ENCODE results near the gene TMEM44.

DNA sequence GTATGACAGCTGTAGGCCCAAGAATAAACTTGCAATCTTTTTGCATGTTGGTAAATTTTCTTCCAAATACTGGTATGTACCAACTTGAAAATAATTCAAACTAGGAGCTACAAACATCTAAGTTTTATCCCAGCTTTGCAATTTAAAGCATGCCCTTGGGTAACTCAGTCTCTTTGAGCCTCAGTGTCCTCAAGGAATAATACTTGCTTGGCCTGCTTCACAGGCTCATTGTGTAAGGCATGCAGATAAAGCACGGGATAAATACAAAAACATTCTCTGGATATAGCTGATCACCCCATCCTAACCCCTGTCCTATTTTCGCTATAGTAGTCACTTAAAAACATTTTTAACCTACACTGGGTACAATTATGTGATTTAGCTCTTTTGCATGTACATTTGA, 9.6 kb upstream of the TMEM44 start:
- TF ChIP-seq, protein P1, sequence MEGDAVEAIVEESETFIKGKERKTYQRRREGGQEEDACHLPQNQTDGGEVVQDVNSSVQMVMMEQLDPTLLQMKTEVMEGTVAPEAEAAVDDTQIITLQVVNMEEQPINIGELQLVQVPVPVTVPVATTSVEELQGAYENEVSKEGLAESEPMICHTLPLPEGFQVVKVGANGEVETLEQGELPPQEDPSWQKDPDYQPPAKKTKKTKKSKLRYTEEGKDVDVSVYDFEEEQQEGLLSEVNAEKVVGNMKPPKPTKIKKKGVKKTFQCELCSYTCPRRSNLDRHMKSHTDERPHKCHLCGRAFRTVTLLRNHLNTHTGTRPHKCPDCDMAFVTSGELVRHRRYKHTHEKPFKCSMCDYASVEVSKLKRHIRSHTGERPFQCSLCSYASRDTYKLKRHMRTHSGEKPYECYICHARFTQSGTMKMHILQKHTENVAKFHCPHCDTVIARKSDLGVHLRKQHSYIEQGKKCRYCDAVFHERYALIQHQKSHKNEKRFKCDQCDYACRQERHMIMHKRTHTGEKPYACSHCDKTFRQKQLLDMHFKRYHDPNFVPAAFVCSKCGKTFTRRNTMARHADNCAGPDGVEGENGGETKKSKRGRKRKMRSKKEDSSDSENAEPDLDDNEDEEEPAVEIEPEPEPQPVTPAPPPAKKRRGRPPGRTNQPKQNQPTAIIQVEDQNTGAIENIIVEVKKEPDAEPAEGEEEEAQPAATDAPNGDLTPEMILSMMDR (IDR thresholded peaks at IDR 0.05): no peak
- TF ChIP-seq EZH2phosphoT487 (IDR thresholded peaks at IDR 0.05): no peak
